HG03025 (cell line): ENCODE data around the gene LAMP1.
A peak's percentile ranks its signal among the peaks of the same experiment; 100 is the strongest.
"Not testable (repeated sequence)": the region's sequence is repeated elsewhere in the genome, so short reads cannot be mapped to it uniquely, and the experiment has no call there.

ENCODE experiments used
- ATAC-seq: cut with Tn5 transposase; IDR thresholded peaks from one replicate; pipeline ENCODE4 v1.9.1; 2021; ENCODE audit warnings: mild to moderate bottlenecking, moderate library complexity; ENCODE audit not compliant: unreplicated experiment, low FRiP score

Gene LAMP1

DNA sequence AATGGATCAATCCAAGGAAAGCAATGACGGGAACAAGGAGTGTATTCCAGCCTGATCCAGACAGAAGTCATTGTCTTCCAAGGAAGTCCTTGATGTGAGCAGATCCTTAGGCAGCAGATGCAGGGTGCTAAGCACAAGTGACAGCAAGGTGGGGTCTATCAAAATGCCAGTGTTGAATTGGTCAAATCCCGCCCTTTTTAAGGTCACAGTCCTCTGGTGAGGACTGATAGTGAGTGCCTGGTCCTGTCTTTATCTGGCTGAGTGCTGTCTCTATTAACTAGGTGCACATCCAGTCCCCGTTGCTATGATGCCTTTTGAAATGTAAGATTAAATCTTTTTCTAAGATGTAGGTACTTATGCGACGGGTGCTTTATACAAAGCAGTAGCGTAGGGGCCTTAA is 1.3 kb upstream of the LAMP1 start:
- ATAC-seq, result no peak

DNA sequence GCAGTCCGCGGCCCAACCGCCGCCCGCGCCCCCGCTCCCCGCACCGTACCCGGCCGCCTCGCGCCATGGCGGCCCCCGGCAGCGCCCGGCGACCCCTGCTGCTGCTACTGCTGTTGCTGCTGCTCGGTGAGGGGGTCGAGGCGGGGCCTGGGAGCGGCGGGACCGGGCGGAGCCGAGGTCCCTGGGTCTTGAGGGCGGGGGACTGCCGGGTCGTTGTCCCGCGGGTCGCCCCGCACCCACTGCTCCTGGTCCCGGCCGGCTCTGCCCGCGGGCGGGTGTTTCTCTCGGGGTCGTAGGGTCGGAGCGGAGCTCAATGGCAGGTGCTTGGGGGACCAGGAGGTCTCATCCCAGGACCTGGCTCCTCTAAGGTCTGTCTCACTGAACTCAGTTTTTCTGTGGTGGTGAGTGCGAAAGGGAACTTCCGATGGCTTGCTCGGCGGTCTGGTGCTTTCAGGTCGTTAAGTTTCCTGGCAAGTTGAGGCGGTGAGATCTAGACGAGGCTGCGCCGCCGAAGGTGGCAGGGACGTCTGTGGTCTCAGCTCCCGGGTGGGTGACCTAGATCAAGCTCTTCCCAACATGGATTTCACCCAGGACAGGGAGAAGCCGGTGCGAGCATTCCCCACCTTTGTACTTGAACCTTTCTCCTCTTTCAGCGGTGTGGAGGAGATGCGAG is 467 bp downstream of the LAMP1 start:
- ATAC-seq, result peak; percentile 32

DNA sequence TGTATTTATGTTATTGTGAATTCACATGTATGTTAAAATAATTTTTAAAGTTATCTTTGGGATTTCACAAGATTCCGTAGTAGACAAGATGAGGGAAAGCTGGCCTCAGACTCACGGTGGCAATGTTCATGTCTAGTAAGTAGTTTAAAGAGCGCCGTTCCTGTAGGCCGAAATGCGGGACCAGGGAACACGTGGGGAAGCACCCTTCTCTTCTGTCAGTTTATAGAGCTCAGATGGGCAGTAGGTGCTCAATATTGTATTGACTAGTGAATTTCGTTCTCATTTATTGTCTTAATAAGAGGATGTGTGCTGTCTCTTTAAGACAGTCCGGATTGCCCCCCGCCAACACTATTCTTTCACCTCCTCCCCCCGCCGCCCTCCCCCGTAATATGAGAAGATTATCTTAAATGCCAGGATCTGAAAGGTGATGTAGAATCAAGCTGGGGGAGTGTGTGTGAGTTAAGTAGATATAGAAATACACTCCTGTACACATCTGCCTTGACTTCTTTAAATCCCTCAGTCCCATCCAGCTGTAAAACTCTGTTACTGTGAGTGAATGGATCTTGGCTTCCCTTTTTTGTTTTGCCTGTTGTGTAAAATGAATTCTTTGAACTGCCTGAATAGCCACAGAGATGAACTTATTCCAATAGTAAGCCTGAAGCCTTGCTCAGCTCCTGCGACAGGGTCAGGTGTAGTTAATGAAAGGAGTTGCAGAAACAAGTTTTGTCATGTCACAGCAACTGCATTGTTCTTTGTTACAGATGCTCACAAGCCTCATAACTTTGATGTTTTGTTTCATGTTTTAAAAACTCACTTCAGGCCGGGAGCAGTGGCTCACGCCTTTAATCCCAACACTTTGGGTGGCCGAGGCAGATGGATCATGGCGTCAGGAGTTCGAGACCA is 1.3 kb downstream of the LAMP1 start:
- no peak for ATAC-seq

DNA sequence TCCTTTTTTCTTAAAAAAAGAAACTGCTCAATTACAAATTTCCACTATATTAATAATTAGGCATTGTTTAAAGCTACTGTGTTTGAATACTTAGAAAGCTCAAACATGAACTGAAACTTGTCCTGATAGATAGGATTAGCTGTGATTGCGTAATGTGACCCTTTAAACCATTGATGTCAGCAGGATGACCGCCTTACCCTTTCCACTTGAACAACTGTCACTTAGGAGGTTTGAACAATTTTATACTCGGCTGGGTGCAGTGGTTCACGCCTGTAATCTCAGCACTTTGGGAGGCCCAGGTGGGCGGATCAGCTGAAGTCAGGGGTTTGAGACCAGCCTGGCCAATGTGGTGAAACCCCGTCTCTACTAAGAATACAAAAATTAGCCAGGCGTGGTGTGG is 2.9 kb downstream of the LAMP1 start:
- no peak for ATAC-seq

DNA sequence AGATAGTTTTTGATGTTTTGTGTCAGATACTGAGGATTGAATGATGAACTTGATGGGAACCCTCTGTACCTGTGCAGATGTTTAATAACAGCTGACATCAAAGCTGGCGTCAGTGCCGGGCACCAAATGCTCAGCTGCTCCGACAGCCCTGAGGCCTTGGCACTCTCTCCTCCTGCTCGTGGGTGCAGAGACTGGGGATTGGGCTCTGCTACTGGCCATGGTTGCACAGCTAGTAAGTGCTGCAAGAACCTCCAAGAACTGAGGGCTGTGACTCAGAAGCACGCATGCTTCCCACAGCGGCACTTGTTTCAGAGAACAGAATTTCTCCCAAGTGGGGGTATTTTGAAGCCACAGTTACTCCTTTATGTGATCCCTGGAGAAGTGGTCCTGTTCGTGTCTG is 5.9 kb downstream of the LAMP1 start:
- no peak for ATAC-seq

DNA sequence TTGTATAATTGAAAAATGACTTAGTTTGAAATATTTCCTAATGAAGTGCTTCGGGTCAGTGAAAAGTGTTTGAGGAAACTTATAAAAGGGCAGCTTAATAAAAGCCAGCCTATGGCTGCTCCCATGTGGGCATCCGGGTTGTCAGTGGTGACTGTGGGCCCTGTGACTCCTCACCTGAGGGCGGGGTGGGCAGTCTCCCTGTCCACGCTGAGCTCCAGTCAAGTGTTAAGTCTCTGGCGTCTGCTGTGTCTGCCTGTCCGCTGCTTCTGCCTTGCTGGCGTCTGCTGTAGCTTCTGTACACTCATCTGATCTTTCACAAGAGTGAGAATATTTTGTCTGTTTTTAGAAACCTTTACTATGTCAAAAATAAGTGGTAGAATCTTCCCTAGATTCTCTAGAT is 7.1 kb downstream of the LAMP1 start:
- no peak for ATAC-seq

DNA sequence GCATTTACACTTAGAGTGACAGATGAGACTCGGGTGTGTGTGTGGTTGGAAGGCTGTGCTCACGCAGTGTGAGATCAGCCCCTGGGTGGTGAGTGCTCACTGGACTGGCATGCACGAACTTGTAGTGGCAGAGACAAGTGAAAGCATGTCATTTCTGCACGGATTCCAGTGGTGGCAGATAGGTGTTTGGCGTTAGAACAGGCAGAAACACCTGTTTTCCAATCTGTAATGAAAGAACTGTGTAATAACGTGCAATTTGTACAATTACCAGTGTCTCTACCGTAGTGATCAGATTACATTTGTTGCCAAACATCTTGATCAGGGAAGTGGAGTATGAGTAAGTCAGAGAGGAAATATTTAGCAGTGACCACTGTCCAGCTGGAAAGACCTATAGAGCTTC is 8.2 kb downstream of the LAMP1 start:
- ATAC-seq, result no peak

DNA sequence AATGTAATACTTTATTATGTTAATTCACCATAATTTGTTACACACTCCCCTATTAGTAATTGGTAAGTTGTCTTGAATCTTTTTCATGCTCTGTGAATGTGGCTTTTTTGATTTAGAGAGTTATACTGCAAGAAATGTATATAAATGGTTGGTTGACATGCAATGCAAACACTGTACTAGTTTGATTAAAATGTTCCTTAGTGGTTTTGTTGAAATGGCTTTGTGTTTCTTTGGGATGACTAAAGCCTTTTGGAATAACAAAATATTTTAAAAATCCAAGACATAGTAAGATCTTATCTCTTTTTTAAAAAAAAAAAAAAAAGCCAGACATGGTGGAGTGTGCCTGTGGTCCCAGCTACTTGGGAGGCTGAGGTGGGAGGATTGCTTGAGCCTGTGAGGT is 10.5 kb downstream of the LAMP1 start:
- no peak for ATAC-seq

DNA sequence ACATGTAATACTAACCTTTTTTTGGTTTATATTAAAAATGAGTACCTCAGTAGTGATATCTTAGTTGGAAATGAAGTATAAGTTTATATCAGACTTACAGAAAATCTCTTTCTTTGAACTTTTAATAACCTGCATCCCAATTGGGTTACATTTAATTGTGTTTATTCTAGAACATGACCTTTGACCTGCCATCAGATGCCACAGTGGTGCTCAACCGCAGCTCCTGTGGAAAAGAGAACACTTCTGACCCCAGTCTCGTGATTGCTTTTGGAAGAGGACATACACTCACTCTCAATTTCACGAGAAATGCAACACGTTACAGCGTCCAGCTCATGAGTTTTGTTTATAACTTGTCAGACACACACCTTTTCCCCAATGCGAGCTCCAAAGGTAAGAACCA is 12.4 kb downstream of the LAMP1 start:
- no peak for ATAC-seq

DNA sequence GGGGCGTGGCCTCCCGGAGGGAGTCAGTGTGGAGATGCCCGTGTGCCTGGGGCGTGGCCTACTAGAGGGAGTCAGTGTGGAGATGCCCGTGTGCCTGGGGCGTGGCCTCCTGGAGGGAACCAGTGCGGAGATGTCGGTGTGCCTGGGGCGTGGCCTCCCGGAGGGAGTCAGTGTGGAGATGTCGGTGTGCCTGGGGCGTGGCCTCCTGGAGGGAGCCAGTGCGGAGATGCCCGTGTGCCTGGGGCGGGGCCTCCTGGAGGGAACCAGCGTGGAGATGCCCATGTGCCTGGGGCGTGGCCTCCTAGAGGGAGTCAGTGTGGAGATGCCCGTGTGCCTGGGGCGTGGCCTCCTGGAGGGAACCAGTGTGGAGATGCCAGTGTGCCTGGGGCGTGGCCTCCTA is 17.1 kb downstream of the LAMP1 start:
- ATAC-seq, result not testable (repeated sequence)

DNA sequence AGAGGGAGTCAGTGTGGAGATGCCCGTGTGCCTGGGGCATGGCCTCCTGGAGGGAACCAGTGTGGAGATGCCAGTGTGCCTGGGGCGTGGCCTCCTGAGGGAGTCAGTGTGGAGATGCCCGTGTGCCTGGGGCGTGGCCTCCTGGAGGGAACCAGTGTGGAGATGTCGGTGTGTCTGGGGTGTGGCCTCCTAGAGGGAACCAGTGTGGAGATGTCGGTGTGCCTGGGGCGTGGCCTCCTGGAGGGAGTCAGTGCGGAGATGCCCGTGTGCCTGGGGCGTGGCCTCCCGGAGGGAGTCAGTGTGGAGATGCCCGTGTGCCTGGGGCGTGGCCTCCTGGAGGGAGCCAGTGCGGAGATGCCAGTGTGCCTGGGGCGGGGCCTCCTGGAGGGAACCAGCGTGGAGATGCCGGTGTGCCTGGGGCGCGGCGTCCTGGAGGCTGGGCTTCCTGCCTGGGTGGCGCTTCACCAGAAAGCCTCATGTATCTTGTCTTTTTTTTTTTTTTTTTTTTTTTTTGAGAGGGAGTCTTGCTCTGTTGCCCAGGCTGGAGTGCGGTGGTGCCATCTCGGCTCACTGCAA is 17.9 kb downstream of the LAMP1 start:
- not testable (repeated sequence) for ATAC-seq

DNA sequence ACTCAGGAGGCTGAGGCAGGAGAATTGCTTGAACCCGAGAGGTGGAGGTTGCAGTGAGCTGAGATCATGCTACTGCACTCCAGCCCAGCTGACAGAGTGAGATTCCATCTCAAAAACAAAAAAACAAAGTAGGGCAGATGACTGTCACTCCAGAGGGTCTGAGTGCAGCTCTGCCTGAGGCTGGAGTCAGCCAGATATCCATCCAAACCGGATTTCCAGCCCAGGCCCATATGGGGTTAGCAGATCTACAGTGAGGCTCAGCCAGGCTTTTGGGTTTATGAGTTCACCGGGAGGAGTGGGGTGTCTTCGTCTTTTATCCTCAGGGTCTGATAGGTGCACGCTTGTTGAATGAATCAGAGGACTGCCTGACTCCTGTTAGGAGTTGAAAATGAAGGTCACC is 19.0 kb downstream of the LAMP1 start:
- no peak for ATAC-seq

DNA sequence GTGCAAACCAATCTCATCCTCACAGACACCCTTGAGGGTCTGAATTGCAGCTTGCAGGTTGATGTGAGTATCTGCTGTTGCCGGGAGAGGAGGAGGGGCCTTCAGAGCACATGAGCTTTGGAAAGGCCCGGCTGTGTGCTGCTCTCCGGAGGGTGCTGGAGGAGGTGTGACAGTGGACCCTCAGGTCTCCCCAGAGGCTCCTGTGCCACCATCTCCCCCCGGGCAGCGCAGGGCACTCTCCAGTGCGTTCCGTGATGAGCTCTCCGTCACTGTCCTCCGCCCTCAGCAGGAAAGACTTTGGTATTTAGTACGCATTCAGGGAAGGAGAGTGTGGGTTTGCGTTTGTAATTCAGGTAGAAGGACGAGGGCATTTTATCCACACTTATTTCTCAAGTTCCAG is 20.0 kb downstream of the LAMP1 start:
- no peak for ATAC-seq

DNA sequence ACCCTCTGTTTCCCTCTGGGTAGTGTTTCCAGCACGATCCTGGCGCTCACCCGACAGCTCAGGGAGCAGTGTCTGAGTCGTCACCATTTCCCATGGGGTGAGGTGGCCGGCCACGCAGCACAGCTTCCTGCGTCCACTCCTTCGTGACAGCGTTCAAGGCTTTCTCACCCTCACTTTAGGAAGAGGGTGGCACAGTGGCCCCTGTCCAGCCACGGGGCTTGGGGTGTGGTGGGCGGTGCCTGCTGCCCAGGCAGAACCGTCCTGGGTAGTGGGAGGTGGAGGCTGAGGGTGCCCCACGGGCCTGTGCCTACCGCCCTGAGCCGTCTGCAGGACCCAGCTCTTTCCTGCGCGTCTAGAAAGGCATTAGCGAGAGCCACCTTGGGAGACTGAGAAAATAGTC is 21.9 kb downstream of the LAMP1 start:
- ATAC-seq, result no peak

DNA sequence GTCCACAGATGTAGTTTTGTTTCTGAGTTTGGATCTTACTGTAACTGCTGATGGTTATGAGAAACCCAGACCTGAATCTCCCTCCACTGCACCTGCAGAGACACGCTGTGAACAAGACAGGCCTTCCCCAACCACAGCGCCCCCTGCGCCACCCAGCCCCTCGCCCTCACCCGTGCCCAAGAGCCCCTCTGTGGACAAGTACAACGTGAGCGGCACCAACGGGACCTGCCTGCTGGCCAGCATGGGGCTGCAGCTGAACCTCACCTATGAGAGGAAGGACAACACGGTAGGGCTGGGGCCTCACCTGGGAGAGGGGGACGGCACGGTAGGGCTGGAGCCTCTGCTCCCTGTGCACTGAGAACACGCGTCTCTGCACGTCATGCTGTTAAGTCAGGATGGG is 22.3 kb downstream of the LAMP1 start:
- ATAC-seq, result no peak

DNA sequence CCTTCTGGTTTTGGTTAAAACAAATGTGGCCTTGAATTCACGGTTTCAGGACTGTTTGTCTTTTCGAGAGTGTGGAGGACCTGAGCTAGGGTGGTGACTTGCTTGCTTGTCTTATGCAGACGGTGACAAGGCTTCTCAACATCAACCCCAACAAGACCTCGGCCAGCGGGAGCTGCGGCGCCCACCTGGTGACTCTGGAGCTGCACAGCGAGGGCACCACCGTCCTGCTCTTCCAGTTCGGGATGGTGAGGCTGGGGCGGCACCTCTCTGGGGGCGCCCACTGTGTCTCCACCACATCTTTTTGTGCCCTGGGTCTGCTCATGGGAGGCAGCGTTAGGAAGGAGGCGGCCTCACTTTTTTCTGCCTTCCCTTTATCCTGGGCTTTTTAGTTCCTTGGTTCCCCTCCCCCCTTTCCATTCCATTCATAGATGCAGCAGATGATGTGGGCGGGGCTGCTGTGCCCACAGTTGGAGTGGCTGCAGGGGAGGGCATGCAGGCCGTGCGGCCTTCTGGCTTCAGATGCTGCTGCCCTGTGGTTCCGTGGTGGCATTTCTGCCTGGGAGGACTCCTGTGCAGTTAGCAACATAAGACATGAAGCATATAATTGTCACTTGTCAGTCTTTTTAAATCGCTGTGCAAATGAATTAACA is 23.3 kb downstream of the LAMP1 start:
- ATAC-seq, result no peak

DNA sequence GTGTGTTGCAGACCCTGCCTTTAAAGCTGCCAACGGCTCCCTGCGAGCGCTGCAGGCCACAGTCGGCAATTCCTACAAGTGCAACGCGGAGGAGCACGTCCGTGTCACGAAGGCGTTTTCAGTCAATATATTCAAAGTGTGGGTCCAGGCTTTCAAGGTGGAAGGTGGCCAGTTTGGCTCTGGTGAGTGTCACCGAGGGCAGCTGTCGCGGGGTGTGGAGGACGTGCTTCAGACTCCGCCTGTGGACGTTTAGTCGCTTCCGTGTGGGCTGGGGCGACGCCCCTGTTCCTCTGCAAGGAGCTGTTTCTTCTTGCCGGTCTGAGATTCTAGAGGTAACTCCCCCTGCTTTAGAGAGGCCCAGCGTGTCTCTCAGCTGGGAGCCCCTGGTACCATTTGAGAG is 24.5 kb downstream of the LAMP1 start:
- no peak for ATAC-seq

DNA sequence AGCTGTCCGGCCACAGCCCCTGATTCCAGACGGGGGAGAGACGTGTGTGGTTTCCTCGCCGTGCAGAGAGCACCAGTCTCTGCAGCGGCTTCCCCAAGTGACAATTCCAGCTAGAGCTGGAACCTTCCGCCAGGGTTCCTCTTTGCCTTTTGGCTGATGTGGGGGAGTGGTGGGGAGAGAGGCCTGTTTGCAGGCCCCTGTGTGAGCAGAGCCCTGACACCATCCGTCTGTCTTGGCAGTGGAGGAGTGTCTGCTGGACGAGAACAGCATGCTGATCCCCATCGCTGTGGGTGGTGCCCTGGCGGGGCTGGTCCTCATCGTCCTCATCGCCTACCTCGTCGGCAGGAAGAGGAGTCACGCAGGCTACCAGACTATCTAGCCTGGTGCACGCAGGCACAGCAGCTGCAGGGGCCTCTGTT is 25.0 kb downstream of the LAMP1 start:
- ATAC-seq, result no peak

DNA sequence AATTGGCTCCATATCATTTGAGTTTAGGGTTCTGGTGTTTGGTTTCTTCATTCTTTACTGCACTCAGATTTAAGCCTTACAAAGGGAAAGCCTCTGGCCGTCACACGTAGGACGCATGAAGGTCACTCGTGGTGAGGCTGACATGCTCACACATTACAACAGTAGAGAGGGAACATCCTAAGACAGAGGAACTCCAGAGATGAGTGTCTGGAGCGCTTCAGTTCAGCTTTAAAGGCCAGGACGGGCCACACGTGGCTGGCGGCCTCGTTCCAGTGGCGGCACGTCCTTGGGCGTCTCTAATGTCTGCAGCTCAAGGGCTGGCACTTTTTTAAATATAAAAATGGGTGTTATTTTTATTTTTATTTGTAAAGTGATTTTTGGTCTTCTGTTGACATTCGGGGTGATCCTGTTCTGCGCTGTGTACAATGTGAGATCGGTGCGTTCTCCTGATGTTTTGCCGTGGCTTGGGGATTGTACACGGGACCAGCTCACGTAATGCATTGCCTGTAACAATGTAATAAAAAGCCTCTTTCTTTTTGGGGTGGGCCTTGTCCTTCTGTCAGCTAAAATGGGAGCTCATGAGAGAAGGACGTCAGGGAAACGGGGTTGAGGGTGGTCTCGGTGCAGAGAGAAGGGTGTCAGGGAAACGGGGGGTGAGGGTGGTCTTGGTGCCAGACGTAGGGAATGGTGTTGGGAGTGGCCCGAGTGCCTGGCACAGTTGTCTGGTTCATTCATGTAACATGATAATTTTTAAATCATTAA is 26.0 kb downstream of the LAMP1 start:
- ATAC-seq, result no peak

DNA sequence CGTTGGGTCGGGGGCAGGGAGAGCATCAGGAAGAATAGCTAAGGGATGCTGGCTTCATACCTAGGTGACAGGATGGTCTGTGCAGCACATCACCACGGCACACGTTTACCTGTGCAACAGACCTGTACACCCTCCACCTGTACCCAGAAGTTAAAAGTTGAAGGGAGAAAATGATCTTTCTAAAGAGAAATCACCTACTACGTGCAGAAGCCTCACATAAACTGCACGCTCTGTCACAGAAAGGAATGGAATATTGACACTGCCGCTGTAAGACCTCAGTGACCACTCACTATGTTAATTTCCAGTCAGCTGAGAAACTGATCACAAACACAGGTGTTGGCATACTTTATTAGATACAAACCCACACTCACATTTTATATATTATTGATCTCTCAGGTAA is 26.8 kb downstream of the LAMP1 start:
- ATAC-seq, result no peak
